Effector CD4-positive, alpha-beta T cell (primary cell): ENCODE measurements around the gene PDZRN3.
A peak's percentile ranks its signal among the peaks of the same experiment; 100 is the strongest.

Source experiments
- DNase-seq: peaks from one replicate; pipeline ENCODE4 v3.0.0-alpha.2; 2020

The PDZRN3 gene

DNA sequence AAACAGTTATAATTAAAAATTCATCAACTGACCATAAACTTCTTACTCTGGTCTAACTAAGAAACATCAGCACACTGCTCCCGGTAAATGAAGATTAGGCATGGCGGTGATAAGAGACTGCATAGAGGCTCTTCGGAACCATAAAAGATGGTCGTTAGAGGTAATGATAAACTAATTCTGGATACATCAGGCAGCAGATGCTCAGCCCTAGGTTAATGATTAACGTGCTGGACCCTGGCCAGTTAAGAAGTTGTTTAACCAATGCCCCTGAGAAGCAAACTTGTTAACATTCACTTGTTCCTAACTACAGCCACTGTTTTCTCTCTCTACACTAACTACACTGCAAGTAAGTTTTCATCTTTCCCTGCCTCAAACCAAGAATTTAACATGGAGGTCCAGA, 111.5 kb downstream of the PDZRN3 start:
- no peak for DNase-seq

GRCh38 chr3:73511571-73512525, 112.9 kb downstream of the PDZRN3 start:
- DNase-seq = no peak

- no peak for DNase-seq
These were observed 114.0 kb downstream of the PDZRN3 start for GRCh38 chr3:73510784-73511183.

- DNase-seq = no peak
These were observed 114.4 kb downstream of the PDZRN3 start for GRCh38 chr3:73510334-73510733.

- DNase-seq = no peak
These were observed 114.9 kb downstream of the PDZRN3 start for GRCh38 chr3:73509816-73510215.

GRCh38 chr3:73509066-73509465, 115.7 kb downstream of the PDZRN3 start:
- DNase-seq = no peak

DNA sequence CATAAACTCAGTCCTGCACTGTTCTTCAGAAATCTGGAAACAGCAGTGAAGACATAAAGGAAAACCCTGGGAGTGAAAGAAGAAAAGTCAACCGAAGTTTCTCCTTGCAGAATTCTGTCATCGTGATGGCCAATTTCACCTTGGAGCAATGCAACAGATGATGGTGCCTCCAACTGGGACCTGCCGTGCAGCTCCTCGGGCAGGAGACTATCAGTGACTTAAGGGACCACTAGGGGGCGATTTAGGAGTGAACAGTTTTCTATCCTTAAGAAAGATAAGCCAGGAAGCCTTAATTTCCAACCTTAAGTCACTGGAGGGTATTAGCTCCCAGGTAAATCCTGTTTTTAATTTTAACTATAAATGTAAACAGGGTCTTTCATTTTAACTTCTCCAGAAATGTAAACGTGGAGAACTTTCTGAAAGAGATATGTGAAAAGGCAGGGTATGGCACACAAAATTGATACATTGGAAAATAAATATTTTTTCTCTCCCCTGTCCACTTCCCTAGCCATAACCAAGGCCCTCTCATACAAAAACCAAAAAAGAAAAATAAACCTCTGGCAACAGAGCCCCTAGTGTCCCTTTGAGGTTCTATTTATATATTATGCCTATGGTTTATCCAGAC, 116.3 kb downstream of the PDZRN3 start:
- DNase-seq = no peak

GRCh38 chr3:73504852-73505251, 119.9 kb downstream of the PDZRN3 start:
- DNase-seq = no peak

DNA sequence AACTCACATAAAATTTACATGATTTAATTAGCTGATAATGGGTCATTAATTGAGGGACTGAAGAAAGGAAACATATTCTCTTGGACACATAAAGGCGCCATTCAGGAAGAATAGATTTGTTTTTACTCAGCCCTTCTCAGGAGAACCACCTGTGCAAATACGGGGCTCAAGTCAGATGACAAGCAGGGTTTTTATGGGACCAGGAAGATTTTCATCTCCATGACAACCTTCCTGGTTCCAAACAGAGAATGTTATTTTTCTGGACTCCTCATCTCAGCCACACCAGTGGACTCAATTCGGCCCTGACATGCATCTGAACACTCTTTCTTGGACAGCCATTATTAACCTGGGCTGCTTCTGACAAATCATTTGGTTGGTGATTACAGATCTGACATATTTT, 120.5 kb downstream of the PDZRN3 start:
- DNase-seq = no peak

DNA sequence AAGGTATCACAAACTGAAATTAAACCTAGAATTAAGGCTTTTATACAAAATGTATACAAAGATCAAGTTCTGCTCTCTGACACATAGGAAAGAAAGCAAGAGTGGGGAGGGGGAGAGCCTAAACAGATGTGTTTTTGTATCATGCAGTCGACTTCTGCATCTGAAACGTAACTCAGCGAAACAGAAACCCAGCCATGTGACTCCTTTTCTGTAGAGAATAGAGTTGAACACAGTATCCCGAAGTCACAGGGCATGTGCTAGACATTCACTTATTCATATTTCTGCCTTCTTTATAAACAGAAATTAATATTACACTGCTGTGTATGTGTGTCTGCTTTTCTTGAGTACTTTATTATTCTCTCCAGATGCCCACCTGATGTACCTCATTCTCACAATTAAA, 121.0 kb downstream of the PDZRN3 start:
- no peak for DNase-seq

DNA sequence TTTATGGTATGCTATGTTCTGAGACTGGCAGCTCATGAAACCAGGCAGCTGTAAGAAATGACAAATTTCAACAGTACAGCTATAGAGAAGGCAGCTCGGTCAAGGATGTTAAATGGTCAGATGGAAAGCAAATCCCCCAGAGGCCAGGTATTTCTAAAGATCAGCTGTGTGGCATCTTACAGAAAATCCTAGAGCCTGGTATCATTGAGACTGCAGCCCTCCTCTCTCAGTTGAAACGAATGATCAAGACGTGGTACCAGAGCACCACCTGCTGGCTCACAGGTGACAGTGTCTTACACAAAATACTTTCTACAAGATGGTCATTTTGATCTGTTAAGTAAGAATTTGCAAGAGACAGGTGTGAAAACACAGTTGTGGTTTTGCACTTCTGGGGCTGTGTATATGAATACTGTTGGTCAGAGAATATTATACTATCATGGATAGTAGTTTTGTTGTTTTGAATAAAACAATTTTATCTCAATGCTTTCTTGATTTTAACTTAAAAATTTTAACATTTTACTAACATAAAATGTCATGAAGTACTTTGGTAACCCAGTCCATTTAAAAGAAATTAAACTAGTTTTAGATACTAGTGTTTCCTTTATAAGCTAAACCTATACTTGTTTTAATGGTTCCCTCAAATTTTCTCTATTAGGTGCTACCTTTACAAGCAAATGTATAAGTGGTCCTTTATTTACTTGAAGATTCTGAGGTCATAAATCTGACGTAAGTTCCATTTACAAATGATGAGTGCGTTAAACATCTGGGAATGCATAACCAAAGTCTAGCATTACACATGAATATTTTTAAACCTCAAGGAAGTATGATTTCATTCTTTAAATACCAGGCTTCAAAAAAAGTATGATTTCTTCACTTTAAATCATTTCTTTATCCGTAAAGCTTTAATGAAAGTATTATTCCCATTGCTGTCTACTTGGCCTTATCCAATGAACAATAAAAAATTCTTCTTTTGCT, 121.8 kb downstream of the PDZRN3 start:
- peak; percentile 15 for DNase-seq

DNA sequence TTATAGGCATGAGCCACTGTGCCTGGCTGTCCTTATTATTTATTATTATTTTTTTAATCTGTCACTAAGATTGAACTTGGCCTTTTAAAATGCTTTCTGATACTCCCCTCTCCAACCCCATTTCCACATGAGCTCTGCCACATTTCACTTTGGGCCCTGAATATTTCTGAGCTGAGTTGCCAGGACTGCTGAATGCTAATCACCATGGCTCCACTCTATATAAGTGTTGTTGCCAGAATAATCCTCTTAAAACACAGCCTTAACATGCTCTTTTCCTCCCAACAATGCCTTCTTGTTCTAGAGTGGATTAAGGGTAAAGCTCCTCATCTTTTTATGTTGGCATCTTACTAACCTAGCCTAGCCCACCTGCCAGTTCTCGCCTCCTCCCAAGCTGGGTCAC, 124.4 kb downstream of the PDZRN3 start:
- DNase-seq = no peak

DNA sequence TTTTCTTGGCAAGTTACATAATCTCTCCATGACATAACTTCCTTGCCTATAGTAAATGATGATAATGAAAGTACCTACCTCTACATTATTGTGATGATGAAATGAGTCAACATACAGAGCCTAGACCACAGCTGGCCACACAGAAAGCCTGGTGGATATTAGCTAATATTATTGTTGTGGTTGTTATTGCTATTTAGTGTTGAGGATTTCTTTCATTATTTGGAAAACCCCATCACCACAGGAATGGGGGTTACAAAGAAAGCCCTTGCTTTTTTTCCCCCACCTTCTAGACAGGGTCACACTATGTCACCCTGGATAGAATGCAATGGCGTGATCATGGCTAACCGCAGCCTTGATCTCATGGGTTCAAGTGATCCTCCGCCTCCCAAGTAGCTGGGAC, 125.0 kb downstream of the PDZRN3 start:
- no peak for DNase-seq

GRCh38 chr3:73498764-73499622, 125.7 kb downstream of the PDZRN3 start:
- DNase-seq = no peak

DNA sequence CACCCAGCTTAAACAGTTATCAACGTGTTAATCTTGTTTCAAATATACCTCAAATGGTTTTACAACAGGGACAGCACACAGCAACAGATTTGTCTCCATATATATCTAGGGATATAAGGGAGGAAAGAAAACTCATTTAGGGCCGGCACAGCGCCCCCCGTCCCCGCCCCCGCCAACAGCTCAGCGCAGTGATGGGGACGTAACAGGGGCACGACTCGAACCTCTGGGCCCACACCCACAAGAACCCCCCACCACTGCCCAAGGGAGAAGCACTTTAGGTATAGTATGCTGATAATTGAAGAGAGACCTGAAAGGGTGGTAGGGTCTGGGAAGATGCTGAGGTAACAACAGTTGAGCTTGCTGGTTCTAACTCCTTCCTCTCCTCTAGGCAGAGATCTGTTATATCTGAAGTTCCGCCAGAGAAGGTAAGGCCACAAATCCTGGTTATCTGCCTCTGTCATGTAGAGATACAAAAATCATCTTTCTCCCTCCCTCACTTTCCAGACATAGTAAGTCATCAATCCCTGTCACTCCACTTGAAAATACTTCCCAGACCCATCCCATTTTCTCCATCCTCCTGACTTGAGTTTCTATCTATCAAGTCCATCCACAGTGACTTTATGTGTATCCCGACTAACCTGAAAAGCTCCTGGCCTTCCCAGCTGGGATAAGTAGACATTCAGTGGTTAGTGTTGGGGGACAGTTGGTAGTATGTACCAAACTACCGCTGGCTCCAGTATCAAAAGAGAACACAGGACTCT, 126.9 kb downstream of the PDZRN3 start:
- DNase-seq = no peak

- no peak for DNase-seq
These were observed 131.0 kb downstream of the PDZRN3 start for GRCh38 chr3:73493543-73494308.

DNA sequence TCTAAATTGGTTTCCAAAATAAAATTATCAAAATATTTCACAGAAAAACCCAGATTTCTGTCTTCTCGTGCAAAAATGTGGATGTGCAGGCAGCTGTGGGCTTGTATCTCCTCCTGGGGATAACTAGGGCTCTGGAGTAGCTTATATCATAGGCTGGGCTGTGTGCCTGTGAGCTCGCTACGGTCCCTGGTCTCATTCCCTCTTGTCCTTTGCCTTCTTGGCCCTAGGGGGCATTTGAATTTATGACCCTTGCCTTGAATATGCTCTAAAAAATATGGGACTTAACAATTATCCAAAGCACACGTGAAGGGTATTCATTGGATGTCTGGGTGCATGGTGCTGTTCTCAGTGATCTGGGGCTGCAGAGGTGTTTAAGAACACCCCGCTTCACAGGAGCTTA, 132.6 kb downstream of the PDZRN3 start:
- DNase-seq = no peak

- DNase-seq = no peak
These were observed 133.5 kb downstream of the PDZRN3 start for GRCh38 chr3:73491287-73491662.

- no peak for DNase-seq
These were observed 134.1 kb downstream of the PDZRN3 start for GRCh38 chr3:73490453-73491286.
